Measurements from ENCODE around the gene RBM10. TPM values are rescaled to one million over a fixed set of nuclear protein-coding genes. Genes with fewer than 3 reads are reported as not detected.
"Not testable (repeated sequence)": the region's sequence is repeated elsewhere in the genome, so short reads cannot be mapped to it uniquely, and the experiment has no call there.

The RBM10 gene
- total RNA-seq, 2 experiments from 2014 or later = 44.9 to 45.6 TPM

DNA sequence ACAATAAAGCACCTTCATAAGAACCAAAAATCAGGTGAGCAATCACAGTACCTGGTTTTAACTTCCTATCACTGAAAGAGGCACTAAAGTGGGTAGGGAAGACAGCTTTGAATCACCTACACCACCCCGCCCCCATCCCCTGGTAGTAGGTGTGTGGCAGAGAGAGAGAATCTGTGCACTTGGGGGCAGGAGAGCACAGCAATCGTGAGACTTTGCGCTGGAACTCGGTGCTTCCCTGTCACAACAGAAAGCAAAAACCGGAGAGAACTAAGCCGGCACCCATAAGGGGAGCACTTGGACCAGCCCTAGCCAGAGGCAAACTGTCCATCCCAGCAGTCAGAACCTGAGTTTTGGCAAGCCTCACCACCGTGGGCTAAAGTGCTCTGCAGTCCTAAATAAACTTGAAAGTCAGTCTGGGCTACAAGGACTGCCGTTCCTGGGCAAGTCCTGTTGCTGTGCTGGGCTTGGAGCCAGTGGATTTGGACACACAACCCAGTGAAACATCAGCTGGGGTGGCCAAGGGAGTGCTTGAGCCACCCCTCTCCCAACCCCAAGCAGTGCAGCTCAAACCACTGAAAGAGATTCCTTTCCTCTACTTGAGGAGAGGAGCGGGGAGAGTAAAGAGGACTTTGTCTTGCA lies 32.6 kb upstream of the RBM10 start:
- no peak for TF ChIP-seq EZH2phosphoT487 (IDR thresholded peaks at IDR 0.05; ENCODE audit: borderline replicate concordance, low read depth, low read length)
- TF ChIP-seq, protein P1, sequence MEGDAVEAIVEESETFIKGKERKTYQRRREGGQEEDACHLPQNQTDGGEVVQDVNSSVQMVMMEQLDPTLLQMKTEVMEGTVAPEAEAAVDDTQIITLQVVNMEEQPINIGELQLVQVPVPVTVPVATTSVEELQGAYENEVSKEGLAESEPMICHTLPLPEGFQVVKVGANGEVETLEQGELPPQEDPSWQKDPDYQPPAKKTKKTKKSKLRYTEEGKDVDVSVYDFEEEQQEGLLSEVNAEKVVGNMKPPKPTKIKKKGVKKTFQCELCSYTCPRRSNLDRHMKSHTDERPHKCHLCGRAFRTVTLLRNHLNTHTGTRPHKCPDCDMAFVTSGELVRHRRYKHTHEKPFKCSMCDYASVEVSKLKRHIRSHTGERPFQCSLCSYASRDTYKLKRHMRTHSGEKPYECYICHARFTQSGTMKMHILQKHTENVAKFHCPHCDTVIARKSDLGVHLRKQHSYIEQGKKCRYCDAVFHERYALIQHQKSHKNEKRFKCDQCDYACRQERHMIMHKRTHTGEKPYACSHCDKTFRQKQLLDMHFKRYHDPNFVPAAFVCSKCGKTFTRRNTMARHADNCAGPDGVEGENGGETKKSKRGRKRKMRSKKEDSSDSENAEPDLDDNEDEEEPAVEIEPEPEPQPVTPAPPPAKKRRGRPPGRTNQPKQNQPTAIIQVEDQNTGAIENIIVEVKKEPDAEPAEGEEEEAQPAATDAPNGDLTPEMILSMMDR (conservative IDR thresholded peaks at IDR 0.05; ENCODE audit: low read length) = no peak
- ChIA-PET CTCF (ENCODE audit: unreplicated experiment) (no interaction called here), POLR2A (no interaction called here)
- Histone ChIP-seq H3K4me1 (ENCODE audit: insufficient read depth, low read length, poor library complexity, severe bottlenecking) (no peaks in the 10 kb centered on the region), H3K9me3 (ENCODE audit: low read length) (no peaks in the 10 kb centered on the region), H3K4me2 (ENCODE audit: low read length) (no peak overlapping the region), H3K36me3 (ENCODE audit: insufficient read depth, low read length) (no peaks in the 10 kb centered on the region), H3K79me2 (ENCODE audit: insufficient read depth, low read depth, low read length) (no peaks in the 10 kb centered on the region), H3K27ac (ENCODE audit: low read depth, low read length, poor library complexity, severe bottlenecking) (no peak overlapping the region), H4K20me1 (ENCODE audit: insufficient read depth, low read length) (no peaks in the 10 kb centered on the region), H3K9me2 (ENCODE audit: insufficient read depth, low read length) (no peaks in the 10 kb centered on the region), H3K4me3 (ENCODE audit: low read depth, low read length, poor library complexity, severe bottlenecking) (no peak overlapping the region), H2AFZ (ENCODE audit: low read length) (no peak overlapping the region)
- no TSS peak for BruUV-seq (replicated peaks)
- no peak for DNase-seq (ENCODE audit: low spot score)
- intact Hi-C loops (cut with micrococcal nuclease; ENCODE audit: unreplicated experiment) = no loop called here

DNA sequence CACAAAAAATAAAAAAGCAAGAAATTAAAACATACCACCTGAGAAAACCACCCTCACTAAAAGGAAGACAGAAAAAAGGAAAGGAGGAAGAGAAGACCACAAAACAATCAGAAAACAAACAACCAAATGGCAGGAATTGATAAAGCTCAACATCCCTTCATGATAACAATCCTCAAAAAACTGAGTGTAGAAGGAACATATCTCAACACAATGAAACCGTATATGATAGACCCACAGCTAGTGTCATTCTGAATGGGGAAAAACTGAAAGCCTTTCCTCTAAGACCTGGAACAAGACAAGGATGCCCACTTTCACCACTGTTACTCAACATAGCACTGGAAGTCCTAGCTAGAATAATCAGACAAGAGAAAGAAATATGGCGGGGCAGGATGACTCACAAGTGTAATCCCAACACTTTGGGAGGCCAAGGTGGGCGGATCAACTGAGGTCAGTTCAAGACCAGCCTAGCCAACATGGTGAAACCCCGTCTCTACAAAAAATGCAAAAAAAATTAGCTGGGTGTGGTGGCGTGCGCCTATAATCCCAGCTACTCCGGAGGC lies 28.4 kb upstream of the RBM10 start:
- H4K20me1 ChIP-seq (ENCODE audit: insufficient read depth, low read length); H3K9me3 ChIP-seq (ENCODE audit: low read length); BruUV-seq (replicated peaks); H3K79me2 ChIP-seq (ENCODE audit: insufficient read depth, low read depth, low read length); H3K27ac ChIP-seq (ENCODE audit: low read depth, low read length, poor library complexity, severe bottlenecking); DNase-seq (ENCODE audit: low spot score); H3K9me2 ChIP-seq (ENCODE audit: insufficient read depth, low read length); H2AFZ ChIP-seq (ENCODE audit: low read length); CTCF ChIA-PET (ENCODE audit: unreplicated experiment); H3K4me3 ChIP-seq (ENCODE audit: low read depth, low read length, poor library complexity, severe bottlenecking); H3K4me2 ChIP-seq (ENCODE audit: low read length); H3K4me1 ChIP-seq (ENCODE audit: insufficient read depth, low read length, poor library complexity, severe bottlenecking); H3K36me3 ChIP-seq (ENCODE audit: insufficient read depth, low read length); intact Hi-C loops (cut with micrococcal nuclease; ENCODE audit: unreplicated experiment): not testable (repeated sequence)
- POLR2A ChIA-PET = interaction anchor here (0.6 to 0.8 kb wide), 3 partner anchors 10 to 199 kb away, joined by 3 to 4 read pairs (median 3); no protein-coding TSS in a partner anchor

DNA sequence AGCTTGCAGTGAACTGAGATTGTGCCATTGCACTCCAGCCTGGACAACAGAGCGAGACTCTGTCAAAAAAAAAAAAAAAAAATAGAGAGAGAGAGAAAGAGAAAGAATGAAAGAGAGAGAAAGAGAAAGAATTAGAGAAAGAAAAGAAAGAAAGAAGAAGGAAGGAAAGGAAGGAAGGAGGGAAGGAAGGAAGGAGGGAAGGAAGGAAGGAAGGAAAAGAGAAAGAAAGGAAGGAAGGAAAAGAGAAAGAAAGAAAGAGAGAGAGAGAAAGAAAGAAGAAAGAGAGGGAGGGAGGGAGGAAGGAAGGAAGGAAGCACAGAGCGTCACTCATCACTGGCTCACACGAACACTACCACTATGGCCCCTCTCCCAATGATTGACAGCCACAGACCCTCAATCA lies 20.6 kb upstream of the RBM10 start:
- H3K4me2 ChIP-seq (ENCODE audit: low read length); H3K4me1 ChIP-seq (ENCODE audit: insufficient read depth, low read length, poor library complexity, severe bottlenecking); DNase-seq (ENCODE audit: low spot score); BruUV-seq (replicated peaks); POLR2A ChIA-PET; H4K20me1 ChIP-seq (ENCODE audit: insufficient read depth, low read length); H3K9me3 ChIP-seq (ENCODE audit: low read length); intact Hi-C loops (cut with micrococcal nuclease; ENCODE audit: unreplicated experiment); H3K9me2 ChIP-seq (ENCODE audit: insufficient read depth, low read length); H3K4me3 ChIP-seq (ENCODE audit: low read depth, low read length, poor library complexity, severe bottlenecking); CTCF ChIA-PET (ENCODE audit: unreplicated experiment); H2AFZ ChIP-seq (ENCODE audit: low read length); H3K79me2 ChIP-seq (ENCODE audit: insufficient read depth, low read depth, low read length); H3K27ac ChIP-seq (ENCODE audit: low read depth, low read length, poor library complexity, severe bottlenecking); H3K36me3 ChIP-seq (ENCODE audit: insufficient read depth, low read length): not testable (repeated sequence)
